GM12891 (cell line): ENCODE results near the gene WDR1.

Experiments used
- PAX5 ChIP-seq: IDR thresholded peaks from 2 replicates; pipeline ENCODE4 v1.6.1; 2011; ENCODE audit warnings: low read length, moderate library complexity, mild to moderate bottlenecking; ENCODE audit not compliant: insufficient read depth, severe bottlenecking
- POLR2A ChIP-seq: IDR thresholded peaks from 2 replicates; pipeline ENCODE4 v1.6.1; 2011; ENCODE audit warnings: low read depth, low read length, control low read depth
- POLR2AphosphoS5 ChIP-seq: IDR thresholded peaks from 2 replicates; pipeline ENCODE4 v1.6.1; 2011; ENCODE audit warnings: low read depth, low read length, control low read depth
- POU2F2 ChIP-seq: IDR thresholded peaks from 2 replicates; pipeline ENCODE4 v1.6.1; 2011; ENCODE audit warnings: low read depth, mild to moderate bottlenecking, control low read depth, low read length, moderate library complexity
- SPI1 ChIP-seq: IDR thresholded peaks from 2 replicates; pipeline ENCODE4 v1.6.1; 2011; ENCODE audit warnings: low read depth, low read length, control low read depth
- TAF1 ChIP-seq: IDR thresholded peaks from 2 replicates; pipeline ENCODE4 v1.6.1; 2011; ENCODE audit warnings: low read depth, low read length, control low read depth

DNA sequence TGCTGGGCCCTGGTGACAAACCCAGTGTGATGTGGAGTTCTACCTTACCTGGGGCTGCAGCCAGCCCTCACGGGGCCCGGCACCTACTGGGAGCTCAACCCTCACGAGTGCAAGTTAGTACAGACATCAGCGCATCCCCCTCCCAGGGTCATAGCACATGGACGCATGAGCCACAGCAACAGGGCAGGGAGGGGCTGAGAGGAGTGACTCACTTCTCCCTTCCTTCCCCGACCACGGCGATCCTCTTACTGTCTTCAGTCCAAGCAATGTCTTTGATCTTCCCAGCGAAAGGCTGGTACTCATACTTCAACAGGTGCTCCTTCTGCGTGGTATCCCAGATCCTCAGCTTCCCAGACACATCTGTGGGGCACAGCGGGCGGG, 17.8 kb downstream of the WDR1 start:
- TF ChIP-seq POLR2A (no peak), POLR2AphosphoS5 (peak; percentile 19; the same call in 1 of the 2 replicates), TAF1 (no peak), PAX5 (no peak), POU2F2 (no peak), SPI1 (no peak)
